Muscle of leg (tissue), 11 donors: ENCODE results near the gene DPYD. TPM values are rescaled to one million over a fixed set of nuclear protein-coding genes. Genes with fewer than 3 reads are reported as not detected.
A peak's percentile ranks its signal among the peaks of the same experiment; 100 is the strongest.

Experiments used
- DNase-seq: peaks from one replicate; pipeline ENCODE4 v3.0.0; 2013
- H3K27ac ChIP-seq: one replicate; pipeline ENCODE4 v1.5.1; 2013; ENCODE audit warnings: mild to moderate bottlenecking, low read length, control low read depth
- H3K27me3 ChIP-seq: one replicate; pipeline ENCODE4 v1.6.1; 2013; ENCODE audit warnings: low read length; ENCODE audit not compliant: control insufficient read depth, insufficient read depth
- H3K36me3 ChIP-seq: one replicate; pipeline ENCODE4 v1.6.1; 2013; ENCODE audit warnings: low read length; ENCODE audit not compliant: control insufficient read depth, insufficient read depth
- H3K4me1 ChIP-seq: one replicate; pipeline ENCODE4 v1.6.1; 2013; ENCODE audit warnings: low read length; ENCODE audit not compliant: control insufficient read depth, insufficient read depth
- H3K4me3 ChIP-seq: one replicate; pipeline ENCODE4 v1.5.1; 2013; ENCODE audit warnings: low read length, control low read depth
- H3K9me3 ChIP-seq: replicated peaks from 2 replicates; pipeline ENCODE4 v1.6.1; 2013; ENCODE audit warnings: low read depth, low read length; ENCODE audit not compliant: control insufficient read depth
- WGBS: methylation state at CpG from one replicate; pipeline ENCODE4 v1.1.5; 2013; ENCODE audit warnings: missing lambda C conversion rate; ENCODE audit not compliant: insufficient coverage; 5-methylcytosine and 5-hydroxymethylcytosine counted together
- polyA plus RNA-seq, 8 donors: library from polyadenylated mRNA; unstranded; fragments of 120-200 nt; gene quantifications; one replicate each; pipeline versions ENCODE4 v1.2.1 to v1.2.3, GENCODE V29; 2013; ENCODE audit warnings: inconsistent platforms in 1 of 8, low replicate concordance in 1 of 8; ENCODE audit not compliant: insufficient read length in 8 of 8, insufficient read depth in 1 of 8
- total RNA-seq: library from RNA; stranded (reverse); fragments of 120-200 nt; gene quantifications from one replicate; pipeline ENCODE4 v1.2.4, GENCODE V29; 2013

The DPYD gene
- total and polyA plus RNA-seq, 9 donors, result 7.3 to 14.7 (median 9.8) TPM

DNA sequence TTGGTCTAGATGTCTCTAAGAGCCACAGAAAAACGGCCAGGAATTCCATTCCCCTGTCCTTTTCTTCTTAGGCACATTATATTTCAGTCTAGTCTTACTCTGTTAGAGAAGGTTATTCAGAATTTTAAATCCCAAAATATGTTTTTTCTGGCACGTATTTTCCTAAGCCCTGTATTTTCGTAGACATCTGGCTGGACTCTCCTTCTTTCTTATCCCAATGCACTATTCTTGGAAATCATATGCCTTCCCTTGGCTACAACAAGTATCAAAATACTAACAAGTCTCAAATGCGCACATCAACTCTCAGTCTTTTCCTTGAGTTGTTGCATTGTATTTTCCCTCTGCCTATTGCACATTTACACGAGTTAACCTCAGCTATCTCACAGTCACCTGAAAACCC, 96.2 kb downstream of the DPYD start:
- Histone ChIP-seq H3K27ac (peak overlapping the region; percentile 80), H3K27me3 (no peaks in the 10 kb centered on the region), H3K9me3 (no peaks in the 10 kb centered on the region), H3K4me1 (no peaks in the 10 kb centered on the region), H3K36me3 (no peaks in the 10 kb centered on the region), H3K4me3 (no peak overlapping the region)
- DNase-seq, result peak; percentile 93
- WGBS, result 54% methylated on average over 3 of the region's 5 CpGs

DNA sequence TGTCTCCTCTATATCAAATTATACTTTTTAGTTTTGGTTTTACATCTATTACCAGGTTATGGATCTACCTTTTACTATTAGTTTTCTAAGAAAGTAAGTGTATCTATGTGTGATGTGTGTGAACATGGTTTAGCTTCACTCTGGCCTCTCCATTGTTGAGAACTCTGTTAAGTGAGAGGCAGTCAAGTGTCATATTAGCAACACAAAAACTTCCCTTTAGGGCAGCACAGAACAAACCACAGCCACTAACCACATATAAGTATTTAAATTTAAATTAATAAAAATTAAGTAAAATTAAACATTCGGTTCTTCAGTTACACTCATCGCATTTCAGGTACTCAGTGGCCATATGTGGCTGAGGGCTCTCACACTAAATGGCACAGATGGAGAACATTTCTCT, 96.6 kb downstream of the DPYD start:
- no peaks in the 10 kb centered on the region for H3K4me1 ChIP-seq
- no peaks in the 10 kb centered on the region for H3K27me3 ChIP-seq
- WGBS, result no CpG with 5 or more reads among the region's 2 CpGs
- DNase-seq, result no peak
- H3K27ac ChIP-seq, result peak overlapping the region; percentile 80
- H3K36me3 ChIP-seq, result no peaks in the 10 kb centered on the region
- no peak overlapping the region for H3K4me3 ChIP-seq
- no peaks in the 10 kb centered on the region for H3K9me3 ChIP-seq

DNA sequence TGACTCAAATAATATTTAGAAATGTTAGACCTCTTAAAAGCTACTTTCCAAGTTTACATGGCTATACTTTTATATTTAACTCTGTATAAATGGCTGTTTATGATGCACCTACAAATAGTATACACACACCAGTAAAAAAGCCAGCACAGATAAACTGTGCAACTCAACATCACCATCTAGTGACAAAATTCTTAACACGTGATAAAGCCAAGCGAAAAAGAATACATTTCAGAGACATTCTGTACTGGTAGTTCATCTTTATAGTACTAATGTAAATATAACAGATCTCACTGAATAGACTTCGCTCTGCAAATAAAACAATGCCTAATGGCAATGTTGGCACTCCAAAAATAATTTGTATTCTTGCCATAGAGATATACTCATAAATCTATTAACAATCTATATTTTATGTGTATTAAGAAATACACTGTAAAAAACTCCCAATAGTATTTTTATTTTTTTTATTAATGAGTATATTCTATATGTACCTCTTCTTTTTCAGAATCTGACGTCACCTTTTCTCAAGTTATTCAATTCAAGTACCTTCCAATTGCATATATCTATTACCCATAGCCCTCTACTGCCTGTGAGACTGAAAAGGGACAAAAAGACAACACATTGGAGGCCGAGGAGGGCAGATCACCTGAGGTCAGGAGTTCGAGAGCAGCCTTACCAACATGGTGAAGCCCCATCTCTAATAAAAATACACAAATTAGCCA, 100.2 kb downstream of the DPYD start:
- 82% methylated on average over 2 of the region's 6 CpGs for WGBS
- Histone ChIP-seq H3K9me3 (no peaks in the 10 kb centered on the region), H3K4me3 (no peak overlapping the region), H3K4me1 (no peaks in the 10 kb centered on the region), H3K27ac (no peak overlapping the region), H3K36me3 (no peaks in the 10 kb centered on the region), H3K27me3 (no peaks in the 10 kb centered on the region)
- DNase-seq, result peak; percentile 55

DNA sequence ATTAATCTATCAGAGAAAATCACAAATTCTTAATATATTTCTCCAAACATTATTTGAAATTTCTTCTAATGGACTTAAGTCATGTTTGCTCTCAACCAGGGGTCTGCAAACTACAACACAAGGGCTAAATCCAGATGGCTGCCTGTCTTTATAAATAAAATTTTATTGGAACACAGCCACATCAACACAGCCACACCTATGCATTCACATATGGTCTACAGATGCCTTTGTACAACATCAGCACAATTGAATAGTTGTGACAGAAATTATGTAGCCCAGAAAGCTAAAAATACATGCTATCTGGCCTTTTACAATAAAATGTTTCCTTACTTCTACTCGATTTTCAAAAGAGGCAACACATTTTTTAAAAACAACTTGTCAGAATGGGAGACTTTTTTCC, 103.9 kb downstream of the DPYD start:
- no peak overlapping the region for H3K27ac ChIP-seq
- WGBS, result no CpG with 5 or more reads among the region's 1 CpG
- H3K4me3 ChIP-seq, result no peak overlapping the region
- no peaks in the 10 kb centered on the region for H3K4me1 ChIP-seq
- no peak for DNase-seq
- H3K9me3 ChIP-seq, result no peaks in the 10 kb centered on the region
- no peaks in the 10 kb centered on the region for H3K36me3 ChIP-seq
- H3K27me3 ChIP-seq, result no peaks in the 10 kb centered on the region

DNA sequence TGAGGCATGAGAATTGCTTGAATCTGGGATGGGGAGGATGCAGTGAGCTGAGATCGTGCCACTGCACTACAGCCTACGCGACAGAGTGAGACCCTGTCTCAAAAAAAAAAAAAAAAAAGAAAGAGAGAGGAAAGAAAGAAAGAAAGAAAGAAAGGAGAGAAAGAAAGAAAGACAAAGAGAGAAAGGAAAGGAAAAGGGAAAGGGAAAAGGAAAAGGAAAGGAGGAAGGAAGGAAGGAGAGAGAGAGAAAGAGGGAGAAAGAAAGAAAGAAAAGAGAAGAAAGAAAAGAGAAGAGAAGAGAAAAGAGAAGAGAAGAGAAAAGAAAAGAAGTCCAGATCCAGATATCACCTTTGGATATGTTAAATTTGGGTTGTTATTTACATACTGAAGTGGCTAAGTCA, 106.0 kb downstream of the DPYD start:
- Histone ChIP-seq H3K4me1 (no peaks in the 10 kb centered on the region), H3K4me3 (no peak overlapping the region), H3K27ac (no peak overlapping the region), H3K9me3 (no peaks in the 10 kb centered on the region), H3K36me3 (no peaks in the 10 kb centered on the region), H3K27me3 (no peaks in the 10 kb centered on the region)
- no CpG with 5 or more reads among the region's 3 CpGs for WGBS
- DNase-seq, result no peak

DNA sequence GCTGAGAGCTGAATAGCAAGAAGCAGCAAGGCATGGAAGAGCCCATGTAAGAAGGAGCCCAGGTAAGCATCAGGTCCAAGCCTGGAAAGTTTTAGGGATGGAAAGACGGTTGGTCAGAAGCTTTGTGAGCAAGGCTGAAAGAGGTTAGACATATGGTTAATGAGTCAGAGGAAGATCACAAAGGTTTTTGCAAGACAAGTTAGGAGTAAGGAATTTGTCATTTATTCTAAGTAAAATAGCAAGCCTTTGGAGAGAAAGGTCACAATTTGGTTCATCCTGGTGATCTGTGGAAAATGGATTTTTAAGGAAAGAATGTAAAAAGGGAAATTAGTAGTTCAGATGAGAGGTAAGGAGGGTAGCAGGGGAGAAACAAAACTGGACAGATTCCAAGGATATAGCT, 106.7 kb downstream of the DPYD start:
- H3K27ac ChIP-seq, result no peak overlapping the region
- no peaks in the 10 kb centered on the region for H3K9me3 ChIP-seq
- H3K4me1 ChIP-seq, result no peaks in the 10 kb centered on the region
- WGBS, result 62% methylated on average over 1 of the region's 1 CpG
- no peak overlapping the region for H3K4me3 ChIP-seq
- no peaks in the 10 kb centered on the region for H3K27me3 ChIP-seq
- DNase-seq, result no peak
- H3K36me3 ChIP-seq, result no peaks in the 10 kb centered on the region

DNA sequence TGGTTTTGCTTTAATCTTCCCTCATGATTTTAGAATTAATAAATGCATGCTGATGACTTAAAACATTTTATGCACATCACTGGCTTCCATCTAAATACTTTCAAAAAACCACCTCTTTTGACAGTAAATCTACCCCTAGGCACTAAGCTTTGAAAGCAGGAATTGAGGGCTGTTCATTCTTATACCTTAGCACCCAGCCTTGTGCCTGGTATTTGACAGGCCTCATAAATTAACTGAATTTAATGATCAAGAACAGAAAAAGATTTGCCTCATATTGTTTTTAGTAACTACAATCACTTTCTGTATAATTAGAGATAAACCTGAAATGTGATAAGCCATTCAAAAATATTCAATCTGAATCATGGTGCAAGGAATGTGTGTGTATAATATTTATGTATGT, 108.8 kb downstream of the DPYD start:
- no peak overlapping the region for H3K4me3 ChIP-seq
- DNase-seq, result no peak
- H3K36me3 ChIP-seq, result no peaks in the 10 kb centered on the region
- H3K27me3 ChIP-seq, result no peaks in the 10 kb centered on the region
- no peaks in the 10 kb centered on the region for H3K9me3 ChIP-seq
- H3K27ac ChIP-seq, result no peak overlapping the region
- no peaks in the 10 kb centered on the region for H3K4me1 ChIP-seq

DNA sequence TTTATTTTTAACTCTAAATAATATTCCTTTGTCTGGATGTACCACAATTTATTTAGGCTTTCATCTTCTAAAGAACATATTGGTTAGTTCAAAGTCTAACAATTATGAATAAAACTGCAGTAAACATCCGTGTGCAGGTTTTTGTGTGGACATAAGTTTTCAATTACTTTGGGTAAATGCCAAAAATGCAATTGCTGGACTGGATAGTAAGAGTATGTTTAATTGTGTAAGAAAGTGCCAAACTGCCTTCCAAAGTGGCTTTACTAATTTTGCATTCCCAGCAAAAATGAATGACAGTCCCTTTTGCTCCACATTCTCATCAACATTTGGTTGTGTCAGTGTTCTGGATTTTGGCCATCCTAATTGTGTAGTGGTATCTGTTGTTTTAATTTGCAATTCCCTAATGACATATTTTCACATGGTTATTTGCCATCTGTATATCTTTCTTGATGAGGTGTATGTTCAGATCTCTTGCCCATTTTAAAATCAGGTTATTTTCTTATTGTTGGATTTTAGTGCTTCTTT, 113.8 kb downstream of the DPYD start:
- DNase-seq, result no peak
- H3K27me3 ChIP-seq, result no peaks in the 10 kb centered on the region
- no peak overlapping the region for H3K27ac ChIP-seq
- H3K36me3 ChIP-seq, result no peaks in the 10 kb centered on the region
- H3K4me1 ChIP-seq, result no peaks in the 10 kb centered on the region
- no CpG with 5 or more reads among the region's 1 CpG for WGBS
- H3K4me3 ChIP-seq, result no peak overlapping the region
- H3K9me3 ChIP-seq, result no peaks in the 10 kb centered on the region

DNA sequence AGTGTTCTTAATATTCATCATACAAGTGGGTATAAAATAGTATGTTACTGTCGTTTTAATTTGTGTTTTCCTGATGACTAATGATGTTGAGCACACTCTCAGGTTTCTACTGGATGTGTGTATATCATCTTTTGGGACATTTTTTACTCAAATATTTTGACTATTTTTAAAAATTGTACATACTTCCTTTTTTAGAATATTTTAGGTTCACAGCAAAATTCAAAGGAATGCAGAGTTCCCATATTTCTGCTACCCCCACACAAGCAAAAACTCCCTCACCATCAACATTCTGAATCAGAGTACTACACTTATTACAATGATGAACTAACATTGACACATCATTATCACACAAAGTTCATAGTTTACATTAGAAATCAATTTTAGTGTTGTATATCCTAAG, 114.5 kb downstream of the DPYD start:
- H3K27me3 ChIP-seq, result no peaks in the 10 kb centered on the region
- no peaks in the 10 kb centered on the region for H3K36me3 ChIP-seq
- DNase-seq, result no peak
- WGBS, result no CpG with 5 or more reads among the region's 1 CpG
- no peak overlapping the region for H3K27ac ChIP-seq
- no peak overlapping the region for H3K4me3 ChIP-seq
- H3K4me1 ChIP-seq, result no peaks in the 10 kb centered on the region
- no peaks in the 10 kb centered on the region for H3K9me3 ChIP-seq

DNA sequence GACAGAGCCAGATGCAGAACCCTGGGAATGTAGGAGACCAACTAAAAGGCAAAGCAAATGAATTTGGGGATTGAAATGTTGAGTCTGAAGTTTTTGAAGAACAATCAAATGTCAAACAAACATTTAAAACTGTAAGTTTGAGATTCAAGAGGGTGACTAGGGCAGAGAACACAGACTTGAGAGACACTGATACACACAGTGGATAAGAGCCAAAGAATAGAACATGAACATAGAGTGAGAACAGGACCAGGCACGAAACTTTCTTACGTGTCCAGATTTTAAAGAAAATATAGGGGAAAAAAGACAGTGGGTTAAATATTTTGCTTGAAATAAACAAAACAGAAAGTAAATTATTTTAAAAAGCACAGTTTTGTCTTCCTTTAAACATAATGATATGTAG, 115.7 kb downstream of the DPYD start:
- Histone ChIP-seq H3K36me3 (no peaks in the 10 kb centered on the region), H3K27me3 (no peaks in the 10 kb centered on the region), H3K4me1 (no peaks in the 10 kb centered on the region), H3K9me3 (no peaks in the 10 kb centered on the region), H3K4me3 (no peak overlapping the region), H3K27ac (no peak overlapping the region)
- WGBS, result no CpG with 5 or more reads among the region's 2 CpGs
- DNase-seq, result no peak

DNA sequence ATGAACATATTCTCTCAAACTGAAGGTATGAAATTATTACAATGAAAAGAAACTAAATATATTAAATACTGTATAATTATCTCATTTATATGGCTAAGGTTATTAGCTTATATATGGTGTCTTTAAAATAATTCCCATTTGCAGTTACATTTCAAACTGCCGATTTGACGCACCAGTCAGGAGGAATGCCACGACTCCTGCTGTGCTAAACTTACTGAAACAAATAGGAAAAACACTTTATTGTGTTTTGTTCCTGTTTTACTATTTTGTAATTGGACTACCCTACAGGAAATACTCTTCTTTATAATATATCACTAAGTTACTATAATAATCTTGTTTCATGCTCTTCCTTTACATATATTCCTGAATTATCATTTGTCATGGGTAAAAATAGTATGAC, 117.8 kb downstream of the DPYD start:
- no peak overlapping the region for H3K4me3 ChIP-seq
- no peak overlapping the region for H3K27ac ChIP-seq
- DNase-seq, result no peak
- H3K9me3 ChIP-seq, result no peaks in the 10 kb centered on the region
- WGBS, result no CpG with 5 or more reads among the region's 3 CpGs
- H3K36me3 ChIP-seq, result no peaks in the 10 kb centered on the region
- H3K4me1 ChIP-seq, result no peaks in the 10 kb centered on the region
- no peaks in the 10 kb centered on the region for H3K27me3 ChIP-seq
